ENCODE data around the gene MSMO1.
"Not testable (repeated sequence)": the region's sequence is repeated elsewhere in the genome, so short reads cannot be mapped to it uniquely, and the experiment has no call there.

DNA sequence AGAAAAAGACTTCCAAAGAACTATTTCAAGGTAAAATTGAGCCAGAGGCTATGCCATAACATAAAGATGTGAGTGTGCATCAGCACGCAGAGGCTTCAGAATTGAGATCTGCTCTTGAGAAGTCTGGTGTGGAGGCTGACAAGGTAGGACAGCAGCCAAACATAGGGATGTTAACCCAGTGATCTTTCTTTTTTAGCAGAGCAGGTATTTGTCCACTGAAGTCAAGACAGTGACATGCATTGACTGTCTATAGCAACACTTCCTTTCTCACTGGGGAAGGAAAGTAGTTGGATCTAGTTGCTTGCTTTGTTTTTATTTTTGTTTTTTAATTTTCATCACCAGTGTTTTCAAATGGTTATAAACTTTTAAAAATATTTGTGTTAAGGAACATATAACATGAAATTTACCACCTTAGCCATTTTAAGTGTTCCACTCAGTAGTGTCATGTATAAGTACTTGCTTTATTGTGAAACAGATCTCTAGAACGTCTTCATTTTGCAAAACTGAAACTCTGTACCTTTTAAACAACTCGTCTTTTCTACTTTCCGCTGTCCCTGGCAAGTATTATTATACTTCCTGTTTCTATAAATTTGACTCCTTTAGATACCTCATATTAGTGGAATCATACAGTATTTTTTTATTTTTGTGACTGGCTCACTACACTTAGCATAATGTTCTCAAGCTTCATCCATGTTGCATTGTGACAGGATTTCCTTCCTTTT is 40.7 kb upstream of the MSMO1 start:
- TF ChIP-seq, protein P1, sequence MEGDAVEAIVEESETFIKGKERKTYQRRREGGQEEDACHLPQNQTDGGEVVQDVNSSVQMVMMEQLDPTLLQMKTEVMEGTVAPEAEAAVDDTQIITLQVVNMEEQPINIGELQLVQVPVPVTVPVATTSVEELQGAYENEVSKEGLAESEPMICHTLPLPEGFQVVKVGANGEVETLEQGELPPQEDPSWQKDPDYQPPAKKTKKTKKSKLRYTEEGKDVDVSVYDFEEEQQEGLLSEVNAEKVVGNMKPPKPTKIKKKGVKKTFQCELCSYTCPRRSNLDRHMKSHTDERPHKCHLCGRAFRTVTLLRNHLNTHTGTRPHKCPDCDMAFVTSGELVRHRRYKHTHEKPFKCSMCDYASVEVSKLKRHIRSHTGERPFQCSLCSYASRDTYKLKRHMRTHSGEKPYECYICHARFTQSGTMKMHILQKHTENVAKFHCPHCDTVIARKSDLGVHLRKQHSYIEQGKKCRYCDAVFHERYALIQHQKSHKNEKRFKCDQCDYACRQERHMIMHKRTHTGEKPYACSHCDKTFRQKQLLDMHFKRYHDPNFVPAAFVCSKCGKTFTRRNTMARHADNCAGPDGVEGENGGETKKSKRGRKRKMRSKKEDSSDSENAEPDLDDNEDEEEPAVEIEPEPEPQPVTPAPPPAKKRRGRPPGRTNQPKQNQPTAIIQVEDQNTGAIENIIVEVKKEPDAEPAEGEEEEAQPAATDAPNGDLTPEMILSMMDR (IDR thresholded peaks at IDR 0.05; ENCODE audit: poor library complexity, severe bottlenecking) = not testable (repeated sequence)
- TF ChIP-seq POLR2AphosphoS5 (IDR thresholded peaks at IDR 0.05); EP300 (conservative IDR thresholded peaks at IDR 0.05; ENCODE audit: poor library complexity, severe bottlenecking): not testable (repeated sequence)
- TF ChIP-seq, protein P2, sequence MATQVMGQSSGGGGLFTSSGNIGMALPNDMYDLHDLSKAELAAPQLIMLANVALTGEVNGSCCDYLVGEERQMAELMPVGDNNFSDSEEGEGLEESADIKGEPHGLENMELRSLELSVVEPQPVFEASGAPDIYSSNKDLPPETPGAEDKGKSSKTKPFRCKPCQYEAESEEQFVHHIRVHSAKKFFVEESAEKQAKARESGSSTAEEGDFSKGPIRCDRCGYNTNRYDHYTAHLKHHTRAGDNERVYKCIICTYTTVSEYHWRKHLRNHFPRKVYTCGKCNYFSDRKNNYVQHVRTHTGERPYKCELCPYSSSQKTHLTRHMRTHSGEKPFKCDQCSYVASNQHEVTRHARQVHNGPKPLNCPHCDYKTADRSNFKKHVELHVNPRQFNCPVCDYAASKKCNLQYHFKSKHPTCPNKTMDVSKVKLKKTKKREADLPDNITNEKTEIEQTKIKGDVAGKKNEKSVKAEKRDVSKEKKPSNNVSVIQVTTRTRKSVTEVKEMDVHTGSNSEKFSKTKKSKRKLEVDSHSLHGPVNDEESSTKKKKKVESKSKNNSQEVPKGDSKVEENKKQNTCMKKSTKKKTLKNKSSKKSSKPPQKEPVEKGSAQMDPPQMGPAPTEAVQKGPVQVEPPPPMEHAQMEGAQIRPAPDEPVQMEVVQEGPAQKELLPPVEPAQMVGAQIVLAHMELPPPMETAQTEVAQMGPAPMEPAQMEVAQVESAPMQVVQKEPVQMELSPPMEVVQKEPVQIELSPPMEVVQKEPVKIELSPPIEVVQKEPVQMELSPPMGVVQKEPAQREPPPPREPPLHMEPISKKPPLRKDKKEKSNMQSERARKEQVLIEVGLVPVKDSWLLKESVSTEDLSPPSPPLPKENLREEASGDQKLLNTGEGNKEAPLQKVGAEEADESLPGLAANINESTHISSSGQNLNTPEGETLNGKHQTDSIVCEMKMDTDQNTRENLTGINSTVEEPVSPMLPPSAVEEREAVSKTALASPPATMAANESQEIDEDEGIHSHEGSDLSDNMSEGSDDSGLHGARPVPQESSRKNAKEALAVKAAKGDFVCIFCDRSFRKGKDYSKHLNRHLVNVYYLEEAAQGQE (IDR thresholded peaks at IDR 0.05; ENCODE audit: borderline replicate concordance) = not testable (repeated sequence)

Measured in neural cell (in vitro differentiated cells).